ENCODE results near the gene P4HA1.

- TF ChIP-seq RELA (CRISPR knock-in tag; IDR thresholded peaks at IDR 0.05; ENCODE audit: borderline replicate concordance) = no peak
- TF ChIP-seq ZNF138 (CRISPR knock-in tag; conservative IDR thresholded peaks at IDR 0.05) = no peak
- no peak for TF ChIP-seq USF2 (CRISPR knock-in tag; IDR thresholded peaks at IDR 0.05)
- no peak for TF ChIP-seq CREM (CRISPR knock-in tag; IDR thresholded peaks at IDR 0.05)
- TF ChIP-seq E2F4 (CRISPR knock-in tag; IDR thresholded peaks at IDR 0.05; ENCODE audit: borderline replicate concordance, low read depth) = no peak
- TF ChIP-seq CTCF (IDR thresholded peaks at IDR 0.05) = no peak
- TF ChIP-seq TEAD4 (CRISPR knock-in tag; IDR thresholded peaks at IDR 0.05) = no peak
- no peak for TF ChIP-seq ELF4 (CRISPR knock-in tag; IDR thresholded peaks at IDR 0.05; ENCODE audit: low read depth)
- TF ChIP-seq GABPB1 (CRISPR knock-in tag; IDR thresholded peaks at IDR 0.05) = no peak
- no peak for TF ChIP-seq IRF1 (CRISPR knock-in tag; IDR thresholded peaks at IDR 0.05)
- no peak for TF ChIP-seq CREB1 (CRISPR knock-in tag; IDR thresholded peaks at IDR 0.05)
- no peak for TF ChIP-seq FOXK1 (CRISPR knock-in tag; IDR thresholded peaks at IDR 0.05)
- no peak for TF ChIP-seq ATF1 (CRISPR knock-in tag; IDR thresholded peaks at IDR 0.05)
- no peak for TF ChIP-seq SP1 (CRISPR knock-in tag; conservative IDR thresholded peaks at IDR 0.05)
Observed at GRCh38 chr10:73060173-73060572, 36.5 kb downstream of the P4HA1 start.

Measured in WTC11 (cell line).